ENCODE measurements around the gene THRAP3. TPM values are rescaled to one million over a fixed set of nuclear protein-coding genes. Genes with fewer than 3 reads are reported as not detected.

THRAP3 gene
- total and polyA plus RNA-seq, 8 donors = 22.2 to 97.9 (median 33.6) TPM

DNA sequence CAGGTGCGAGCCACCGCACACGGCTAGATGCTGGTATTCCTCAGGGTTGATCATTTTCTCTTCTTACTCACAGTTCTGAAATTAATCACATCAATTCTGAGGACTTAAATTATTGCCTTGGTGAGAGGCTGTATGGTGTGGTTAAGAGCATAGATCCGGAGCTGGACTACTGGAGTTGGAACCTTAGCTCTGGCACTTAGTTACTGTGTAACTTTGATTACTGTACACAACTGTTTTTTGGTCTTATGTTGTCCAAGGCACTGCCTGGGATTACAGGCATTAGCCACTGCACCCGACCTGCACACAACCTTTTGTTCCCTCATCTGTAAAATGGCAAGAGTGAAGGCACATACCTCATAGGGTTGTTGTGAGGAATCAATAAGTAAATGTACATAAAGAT, 25.6 kb upstream of the THRAP3 start:
- no peaks in the 10 kb centered on the region for H3K27me3 ChIP-seq
- no peak overlapping the region for H3K4me3 ChIP-seq
- no peak overlapping the region for H3K27ac ChIP-seq
- peaks cover 9 to 28% (median 20%) of the 10 kb centered on the region in 4 donors for H3K4me1 ChIP-seq
- WGBS, 5 donors = 82 to 91% (median 86%) methylated on average over 5 of the region's 5 CpGs
- TF ChIP-seq POLR2AphosphoS5 (IDR thresholded peaks at IDR 0.05) (no peak), CTCF (IDR thresholded peaks at IDR 0.05) (no peak), POLR2A (IDR thresholded peaks at IDR 0.05) (no peak), EP300 (IDR thresholded peaks at IDR 0.05) (no peak)
- no peaks in the 10 kb centered on the region for H3K9me3 ChIP-seq
- H3K36me3 ChIP-seq = no peaks in the 10 kb centered on the region
- intact Hi-C loops (cut with DNase I; ENCODE audit: low total_unique reads) = no loop called here
- no peak for DNase-seq

DNA sequence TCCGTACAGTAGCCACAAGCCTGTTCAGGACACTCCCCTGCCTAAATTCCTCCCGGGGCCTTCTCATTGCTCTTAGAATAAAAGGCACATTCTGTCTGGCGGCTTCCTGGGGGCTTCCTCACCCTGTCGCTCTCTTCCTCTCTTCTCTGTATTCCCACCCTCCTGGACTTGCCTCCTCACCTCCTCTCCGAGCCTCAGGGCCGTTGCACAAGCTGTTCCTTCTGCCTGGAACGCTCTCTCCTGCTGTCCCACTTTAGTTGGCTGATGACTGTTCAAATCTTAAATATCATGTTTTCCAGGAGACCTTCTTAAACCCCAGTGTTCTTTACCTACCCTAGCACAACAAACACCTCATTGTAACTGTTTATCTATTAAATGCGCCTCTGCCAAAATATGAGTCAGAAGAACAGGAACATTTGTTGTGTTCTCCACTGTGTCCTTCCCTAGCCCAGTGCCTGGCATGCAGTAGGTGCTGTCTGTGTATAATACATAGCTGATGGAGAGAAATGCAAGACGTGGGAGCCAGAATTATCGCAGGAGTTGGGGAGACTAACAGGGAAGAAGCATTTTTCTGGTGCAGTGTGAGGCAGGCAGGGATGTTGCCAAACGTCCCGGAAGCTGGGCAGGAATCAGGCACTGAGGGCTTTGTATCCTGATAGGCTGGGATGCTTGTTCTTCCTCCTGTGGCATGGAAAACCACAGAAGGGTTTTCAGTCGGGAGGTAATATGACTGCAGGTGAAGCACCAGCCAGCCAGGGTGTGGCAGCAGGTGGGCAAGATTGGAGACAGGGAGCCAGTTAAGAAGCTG, 24.1 kb upstream of the THRAP3 start:
- no peaks in the 10 kb centered on the region for H3K9me3 ChIP-seq
- intact Hi-C loops (cut with DNase I; ENCODE audit: low total_unique reads) = no loop called here
- WGBS, 5 donors = 39 to 46% (median 43%) methylated on average over 13 of the region's 13 CpGs
- no peaks in the 10 kb centered on the region for H3K36me3 ChIP-seq
- no peak overlapping the region for H3K4me3 ChIP-seq
- DNase-seq = peak; percentile 18 to 44
- H3K4me1 ChIP-seq = peaks cover 20 to 43% (median 35%) of the 10 kb centered on the region in 4 donors
- TF ChIP-seq POLR2AphosphoS5 (IDR thresholded peaks at IDR 0.05) = peak; percentile 23 to 80 (median 66)
- TF ChIP-seq EP300 (IDR thresholded peaks at IDR 0.05) = no peak
- peak overlapping the region; percentile 5 to 79 (median 59) for H3K27ac ChIP-seq
- H3K27me3 ChIP-seq = no peaks in the 10 kb centered on the region

GRCh38 chr1:36203027-36203553, 21.2 kb upstream of the THRAP3 start:
- DNase-seq = no peak
- H3K36me3 ChIP-seq = no peaks in the 10 kb centered on the region
- TF ChIP-seq POLR2A (IDR thresholded peaks at IDR 0.05) = no peak
- TF ChIP-seq POLR2AphosphoS5 (IDR thresholded peaks at IDR 0.05) = no peak
- TF ChIP-seq EP300 (IDR thresholded peaks at IDR 0.05) = no peak
- no peak for TF ChIP-seq CTCF (IDR thresholded peaks at IDR 0.05)
- peak overlapping the region; percentile 29 to 82 (median 76) for H3K27ac ChIP-seq
- 73 to 88% (median 80%) methylated on average over 3 of the region's 3 CpGs for WGBS, 5 donors
- H3K27me3 ChIP-seq = no peaks in the 10 kb centered on the region
- no peak overlapping the region for H3K4me3 ChIP-seq
- peaks cover 35 to 70% (median 58%) of the 10 kb centered on the region in 4 donors for H3K4me1 ChIP-seq
- H3K9me3 ChIP-seq = no peaks in the 10 kb centered on the region
- intact Hi-C loops (cut with DNase I; ENCODE audit: low total_unique reads) = no loop called here

GRCh38 chr1:36203554-36204346, 20.5 kb upstream of the THRAP3 start:
- H3K4me1 ChIP-seq = peaks cover 35 to 74% (median 61%) of the 10 kb centered on the region in 4 donors

More at GRCh38 chr1:36203554-36204346, 20.5 kb upstream of the THRAP3 start:
- no peak for TF ChIP-seq EP300 (IDR thresholded peaks at IDR 0.05)
- no peak for TF ChIP-seq CTCF (IDR thresholded peaks at IDR 0.05)
- TF ChIP-seq POLR2A (IDR thresholded peaks at IDR 0.05) = no peak
- TF ChIP-seq POLR2AphosphoS5 (IDR thresholded peaks at IDR 0.05) = no peak
- intact Hi-C loops (cut with DNase I; ENCODE audit: low total_unique reads) = no loop called here
- peak; percentile 65 to 68 for DNase-seq
- Histone ChIP-seq H3K4me3 (no peak overlapping the region), H3K27ac (peak overlapping the region; percentile 39 to 82 (median 76)), H3K36me3 (no peaks in the 10 kb centered on the region), H3K9me3 (no peaks in the 10 kb centered on the region), H3K27me3 (no peaks in the 10 kb centered on the region)
- 27 to 45% (median 28%) methylated on average over 10 of the region's 10 CpGs for WGBS, 5 donors
